Glutamatergic neuron (in vitro differentiated cells): Measurements from ENCODE around the gene GRK6. TPM values are rescaled to one million over a fixed set of nuclear protein-coding genes. Genes with fewer than 3 reads are reported as not detected.

Experiments
- DNase-seq: peaks from one replicate; pipeline ENCODE4 v3.0.0; 2022
- H3K27ac Mint-ChIP-seq: one replicate; pipeline ENCODE4 v1.8.0; 2020; ENCODE audit warnings: mild to moderate bottlenecking, mixed read lengths, inconsistent platforms; ENCODE audit not compliant: unreplicated experiment
- H3K27me3 Mint-ChIP-seq: one replicate; pipeline ENCODE4 v1.8.0; 2020; ENCODE audit warnings: mild to moderate bottlenecking, moderate library complexity, mixed read lengths, inconsistent platforms; ENCODE audit not compliant: unreplicated experiment
- H3K36me3 Mint-ChIP-seq: one replicate; pipeline ENCODE4 v1.8.0; 2020; ENCODE audit warnings: mild to moderate bottlenecking, mixed read lengths, inconsistent platforms; ENCODE audit not compliant: unreplicated experiment
- H3K4me1 Mint-ChIP-seq: one replicate; pipeline ENCODE4 v1.8.0; 2020; ENCODE audit warnings: mild to moderate bottlenecking, low read depth, mixed read lengths, inconsistent platforms; ENCODE audit not compliant: unreplicated experiment
- H3K4me3 Mint-ChIP-seq: one replicate; pipeline ENCODE4 v1.8.0; 2020; ENCODE audit warnings: mild to moderate bottlenecking, mixed read lengths, inconsistent platforms; ENCODE audit not compliant: unreplicated experiment
- H3K9me3 Mint-ChIP-seq: one replicate; pipeline ENCODE4 v1.8.0; 2020; ENCODE audit warnings: mild to moderate bottlenecking, moderate library complexity, mixed read lengths, inconsistent platforms; ENCODE audit not compliant: unreplicated experiment
- total RNA-seq: library from RNA; stranded (reverse); fragmentation: NEBNext Ultra II Directional; extraction: Animal tissue kit (Norgen Biotek cat#: 25700); gene quantifications from one replicate; pipeline ENCODE4 v1.2.1, GENCODE V29; 2021; ENCODE audit not compliant: unreplicated experiment
- TF ChIP-seq, protein P1 (sequence below): fragments of 200-600 bp; sonication (generic); IDR thresholded peaks from one replicate; pipeline ENCODE4 v1.5.0; 2021; ENCODE audit not compliant: partially characterized antibody, unreplicated experiment

The GRK6 gene
- total RNA-seq, 1 donor from 2014 or later, result 43.9 TPM

DNA sequence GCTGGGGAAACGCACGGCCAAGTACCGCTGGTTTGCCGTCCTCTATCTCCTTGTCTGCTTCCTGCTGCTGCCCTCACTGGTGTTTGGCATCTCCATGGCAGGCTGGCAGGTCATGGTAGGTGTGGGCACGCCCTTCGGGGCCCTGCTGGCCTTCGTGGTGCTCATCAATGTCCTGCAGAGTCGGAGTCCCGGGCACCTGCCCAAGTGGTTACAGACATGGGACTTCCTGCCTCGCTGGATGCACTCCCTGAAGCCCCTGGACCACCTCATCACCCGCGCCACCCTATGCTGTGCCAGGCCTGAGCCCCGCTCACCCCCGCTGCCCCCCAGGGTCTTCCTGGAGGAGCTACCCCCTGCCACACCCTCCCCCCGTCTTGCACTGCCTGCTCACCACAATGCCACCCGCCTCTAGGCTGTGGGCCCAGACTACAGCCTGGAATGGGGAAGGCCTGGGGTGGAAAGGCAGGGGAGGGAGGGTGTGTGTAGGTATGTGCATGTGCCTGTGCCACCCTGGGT, 28.5 kb upstream of the GRK6 start:
- Mint-ChIP-seq H3K4me3 (no peak overlapping the region), H3K36me3 (no peaks in the 10 kb centered on the region), H3K4me1 (peaks cover 2% of the 10 kb centered on the region), H3K27ac (no peak overlapping the region), H3K9me3 (peaks cover 7% of the 10 kb centered on the region), H3K27me3 (peaks cover 7% of the 10 kb centered on the region)
- DNase-seq, result no peak
- TF ChIP-seq, protein P1, sequence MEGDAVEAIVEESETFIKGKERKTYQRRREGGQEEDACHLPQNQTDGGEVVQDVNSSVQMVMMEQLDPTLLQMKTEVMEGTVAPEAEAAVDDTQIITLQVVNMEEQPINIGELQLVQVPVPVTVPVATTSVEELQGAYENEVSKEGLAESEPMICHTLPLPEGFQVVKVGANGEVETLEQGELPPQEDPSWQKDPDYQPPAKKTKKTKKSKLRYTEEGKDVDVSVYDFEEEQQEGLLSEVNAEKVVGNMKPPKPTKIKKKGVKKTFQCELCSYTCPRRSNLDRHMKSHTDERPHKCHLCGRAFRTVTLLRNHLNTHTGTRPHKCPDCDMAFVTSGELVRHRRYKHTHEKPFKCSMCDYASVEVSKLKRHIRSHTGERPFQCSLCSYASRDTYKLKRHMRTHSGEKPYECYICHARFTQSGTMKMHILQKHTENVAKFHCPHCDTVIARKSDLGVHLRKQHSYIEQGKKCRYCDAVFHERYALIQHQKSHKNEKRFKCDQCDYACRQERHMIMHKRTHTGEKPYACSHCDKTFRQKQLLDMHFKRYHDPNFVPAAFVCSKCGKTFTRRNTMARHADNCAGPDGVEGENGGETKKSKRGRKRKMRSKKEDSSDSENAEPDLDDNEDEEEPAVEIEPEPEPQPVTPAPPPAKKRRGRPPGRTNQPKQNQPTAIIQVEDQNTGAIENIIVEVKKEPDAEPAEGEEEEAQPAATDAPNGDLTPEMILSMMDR, result no peak

DNA sequence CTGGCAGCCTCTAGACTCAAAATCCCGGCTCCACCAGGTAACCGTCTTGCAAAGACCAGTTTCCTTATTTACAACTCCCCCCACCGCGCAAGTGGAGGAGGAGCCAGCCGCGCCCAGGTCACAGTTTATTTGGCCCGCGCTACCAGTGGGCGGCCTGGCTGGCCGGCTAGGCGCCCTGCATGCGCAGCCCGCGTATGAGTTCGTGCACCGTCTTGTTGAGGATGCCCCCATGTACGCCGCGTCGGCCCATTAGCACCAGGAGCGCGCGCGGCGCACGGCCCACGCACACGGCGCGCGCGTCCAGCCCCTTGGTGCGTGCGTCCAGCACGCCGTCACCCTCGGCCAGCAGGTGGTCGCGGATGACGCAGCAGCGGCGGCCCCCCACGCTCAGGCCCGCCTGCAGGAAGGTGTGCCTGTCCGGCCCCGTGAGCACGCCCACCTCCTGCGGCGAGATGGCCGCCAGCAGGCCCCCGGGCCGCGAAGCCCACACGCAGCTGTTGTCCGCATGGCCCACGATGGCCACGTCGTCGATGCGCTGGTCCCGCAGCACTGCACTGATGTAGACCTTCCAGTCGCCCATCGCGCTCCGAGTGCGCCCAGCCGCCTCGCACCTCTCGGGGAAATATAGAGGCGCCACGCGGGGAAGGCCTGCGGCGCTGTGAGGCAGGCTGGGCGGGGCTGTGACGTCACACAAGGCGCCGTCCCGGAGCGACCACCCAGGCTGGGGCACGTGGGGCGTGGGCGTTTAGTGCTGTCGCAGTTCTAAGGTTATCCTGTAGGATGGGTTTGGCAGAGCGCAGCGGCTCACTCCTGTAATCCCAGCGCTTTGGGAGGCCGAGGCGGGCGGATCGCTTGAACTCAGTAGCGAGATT, 26.2 kb upstream of the GRK6 start, which contains the start of gene PFN3:
PFN3 (minus strand) TSS at position 665 of the 872 bp plus-strand sequence; CDS start at position 580, 85 bp downstream.
- peaks cover 9% of the 10 kb centered on the region for H3K27me3 Mint-ChIP-seq
- DNase-seq, result peak; percentile 53
- H3K36me3 Mint-ChIP-seq, result no peaks in the 10 kb centered on the region
- peaks cover 4% of the 10 kb centered on the region for H3K4me1 Mint-ChIP-seq
- H3K27ac Mint-ChIP-seq, result no peak within 1 kb of the TSS
- peaks cover 7% of the 10 kb centered on the region for H3K9me3 Mint-ChIP-seq
- TF ChIP-seq, protein P1, result no peak
- H3K4me3 Mint-ChIP-seq, result no peak within 1 kb of the TSS

DNA sequence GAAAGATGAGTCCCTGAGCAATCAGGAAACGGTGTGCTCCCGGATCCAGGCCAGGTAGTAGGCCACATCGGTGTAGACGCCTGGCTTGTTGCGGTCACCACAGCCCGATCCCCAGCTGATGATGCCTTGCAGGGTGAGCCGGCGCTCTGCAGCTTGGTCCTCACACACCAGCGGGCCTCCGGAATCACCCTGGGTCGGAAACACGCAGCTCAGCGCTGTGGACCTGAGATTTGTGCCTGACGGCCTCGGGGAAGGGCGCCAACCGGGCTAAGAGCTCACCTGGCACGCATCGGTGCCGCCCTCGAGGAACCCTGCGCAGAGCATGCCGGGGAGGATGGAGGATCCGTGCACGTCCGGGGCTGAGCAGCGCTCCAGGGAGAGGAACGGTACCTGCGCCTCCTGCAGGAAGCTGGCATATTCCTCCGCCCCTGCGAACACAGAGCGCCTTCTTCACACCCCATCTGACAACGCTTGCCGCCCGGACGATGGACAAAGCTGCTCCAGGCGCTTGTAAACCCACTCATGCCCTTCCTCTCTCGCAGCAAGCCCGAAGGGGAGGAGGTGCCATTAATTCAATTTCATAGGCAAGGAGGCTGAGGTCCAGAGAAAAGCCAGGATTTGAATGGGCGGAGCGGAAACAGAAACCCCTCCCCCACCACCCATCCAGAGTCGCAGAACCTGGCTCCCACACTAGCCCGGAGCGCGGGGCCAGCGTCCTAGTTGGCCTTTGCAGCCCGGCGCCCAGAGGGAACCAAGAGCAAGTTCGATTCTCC, 24.0 kb upstream of the GRK6 start:
- Mint-ChIP-seq H3K36me3 (no peaks in the 10 kb centered on the region), H3K27me3 (peaks cover 9% of the 10 kb centered on the region), H3K4me3 (peak overlapping the region; percentile 92), H3K27ac (peak overlapping the region; percentile 90), H3K9me3 (peaks cover 6% of the 10 kb centered on the region), H3K4me1 (peaks cover 4% of the 10 kb centered on the region)
- peak; percentile 82 for DNase-seq
- TF ChIP-seq, protein P1, result peak; percentile 23

DNA sequence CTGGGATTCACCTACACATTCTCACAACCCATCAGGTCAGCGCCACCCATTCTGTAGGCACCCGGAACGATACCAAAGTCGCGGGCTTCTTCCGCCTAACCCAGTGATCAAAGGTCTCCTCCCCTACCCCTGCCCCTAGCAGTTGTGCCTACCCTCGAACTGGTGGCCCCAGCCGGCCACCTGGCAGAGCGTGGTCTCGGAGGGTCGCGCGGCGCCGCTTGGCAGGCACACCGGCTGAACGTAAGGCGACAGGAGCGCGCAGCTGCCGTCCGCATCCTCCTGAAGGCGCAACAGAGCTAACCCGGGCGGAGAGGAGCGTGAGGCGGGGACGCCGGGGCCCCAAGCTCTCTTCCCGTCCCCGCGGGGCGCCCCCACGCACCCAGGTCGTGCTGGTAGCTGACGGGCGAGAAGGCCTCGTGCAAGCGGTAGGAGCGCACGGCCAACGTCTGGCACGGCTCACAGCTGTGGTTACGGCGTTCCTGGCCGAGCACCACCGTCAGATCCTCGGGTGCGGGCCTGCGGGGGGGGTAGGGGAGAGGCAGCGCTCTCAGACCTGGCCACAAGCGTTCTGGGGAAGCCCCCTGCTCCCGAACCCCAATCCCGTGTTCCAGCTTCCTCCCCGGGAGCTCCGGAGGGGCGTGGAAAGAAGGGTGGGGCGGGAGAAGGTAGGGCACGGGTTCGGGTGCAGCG, 23.2 kb upstream of the GRK6 start:
- Mint-ChIP-seq H3K27me3 (peaks cover 9% of the 10 kb centered on the region), H3K27ac (peak overlapping the region; percentile 90)
- TF ChIP-seq, protein P1, result no peak

More for the DNA sequence above, 23.2 kb upstream of the GRK6 start:
- Mint-ChIP-seq H3K36me3 (no peaks in the 10 kb centered on the region), H3K9me3 (peaks cover 6% of the 10 kb centered on the region), H3K4me3 (peak overlapping the region; percentile 92), H3K4me1 (peaks cover 4% of the 10 kb centered on the region)
- DNase-seq, result peak; percentile 47
